SK-N-SH (cell line): ENCODE data around the gene ZSCAN10. TPM values are rescaled to one million over a fixed set of nuclear protein-coding genes. Genes with fewer than 3 reads are reported as not detected.
A peak's percentile ranks its signal among the peaks of the same experiment; 100 is the strongest.

Experiments
- CTCF ChIA-PET: fragments of 300-600, 350-600 bp; formaldehyde crosslinking; extraction: SDS; loops from one replicate; lab custom pipeline; 2021; lab: Yijun Ruan, JAX
- POLR2A ChIA-PET: fragments of 350-600 bp; sonication (Branson Sonifier 250); formaldehyde crosslinking; extraction: SDS; loops from one replicate; lab custom pipeline; 2020; ENCODE audit warnings: antibody characterized with exemption, inconsistent platforms; lab: Yijun Ruan, JAX
- DNase-seq: peaks from one replicate; pipeline ENCODE4 v3.0.0; 2012
- H2AFZ ChIP-seq: fragments of 200-600 bp; sonication (generic); 2 replicates; pipeline ENCODE4 v1.8.1; 2016; ENCODE audit warnings: antibody characterized with exemption, mild to moderate bottlenecking, low read depth
- H3F3A ChIP-seq: fragments of 200-600 bp; sonication (generic); replicated peaks from 2 replicates; pipeline ENCODE3; 2016; ENCODE audit warnings: antibody characterized with exemption, mild to moderate bottlenecking; ENCODE audit not compliant: insufficient read depth
- H3K27ac ChIP-seq, 2 experiments: fragments of 200-500 bp in 1 of 2; fragments of 200-600 bp in 1 of 2; sonication (Bioruptor generic) in 1 of 2; sonication (generic), shearing (Covaris generic) in 1 of 2; 2 replicates each; pipeline versions ENCODE4 v1.5.1 to v1.6.1; 2014 to 2016; ENCODE audit warnings: low read depth in 2 of 2, inconsistent platforms in 1 of 2, low read length in 1 of 2, mild to moderate bottlenecking in 1 of 2, mixed read lengths in 1 of 2
- H3K27me3 ChIP-seq: fragments of 200-600 bp; sonication (generic), shearing (Covaris generic); 2 replicates; pipeline ENCODE4 v1.6.1; 2016; ENCODE audit warnings: mixed run types; ENCODE audit not compliant: insufficient read depth
- H3K36me3 ChIP-seq, 2 experiments: fragments of 200-500 bp in 1 of 2; fragments of 200-600 bp in 1 of 2; sonication (Bioruptor generic) in 1 of 2; sonication (generic) in 1 of 2; replicated peaks in 1 of 2; 2 replicates each; pipeline versions ENCODE3 to v1.5.1; 2014 to 2016; ENCODE audit warnings: low read length in 1 of 2, mild to moderate bottlenecking in 1 of 2; ENCODE audit not compliant: insufficient read depth in 2 of 2, control insufficient read depth in 1 of 2
- H3K4me1 ChIP-seq, 2 experiments: fragments of 200-500 bp in 1 of 2; fragments of 200-600 bp in 1 of 2; sonication (Bioruptor generic) in 1 of 2; sonication (generic), shearing (Covaris generic) in 1 of 2; 2 replicates each; pipeline versions ENCODE4 v1.5.1 to v1.6.1; 2014 to 2016; ENCODE audit warnings: low read depth in 1 of 2, low read length in 1 of 2, mixed run types in 1 of 2; ENCODE audit not compliant: insufficient read depth in 2 of 2, control insufficient read depth in 1 of 2
- H3K4me2 ChIP-seq: fragments of 200-600 bp; sonication (generic), shearing (Covaris generic); 2 replicates; pipeline ENCODE4 v1.6.1; 2017; ENCODE audit warnings: mixed run types
- H3K4me3 ChIP-seq, 2 experiments: fragments of 200-500 bp in 1 of 2; fragments of 200-600 bp in 1 of 2; sonication (Bioruptor generic) in 1 of 2; sonication (generic), shearing (Covaris generic) in 1 of 2; 2 replicates each; pipeline versions ENCODE4 v1.5.1 to v1.8.1; 2014 to 2016; ENCODE audit warnings: low read depth in 2 of 2, inconsistent platforms in 1 of 2, low read length in 1 of 2, mild to moderate bottlenecking in 1 of 2, mixed read lengths in 1 of 2, moderate library complexity in 1 of 2
- H3K79me2 ChIP-seq: fragments of 200-600 bp; sonication (generic); 2 replicates; pipeline ENCODE4 v1.8.1; 2017; ENCODE audit warnings: mild to moderate bottlenecking; ENCODE audit not compliant: insufficient read depth
- H3K9ac ChIP-seq: fragments of 200-600 bp; sonication (generic); 2 replicates; pipeline ENCODE4 v1.6.1; 2017; ENCODE audit warnings: mixed run types
- H3K9me2 ChIP-seq: fragments of 200-600 bp; sonication (generic); 2 replicates; pipeline ENCODE4 v1.6.1; 2017; ENCODE audit warnings: mixed run types
- H3K9me3 ChIP-seq: fragments of 200-600 bp; sonication (generic); 2 replicates; pipeline ENCODE4 v1.6.1; 2017; ENCODE audit warnings: mixed run types, mild to moderate bottlenecking, moderate library complexity
- H4K20me1 ChIP-seq: fragments of 200-600 bp; sonication (generic); 2 replicates; pipeline ENCODE4 v1.6.1; 2017; ENCODE audit warnings: mild to moderate bottlenecking, mixed run types; ENCODE audit not compliant: insufficient read depth
- ELF1 ChIP-seq: IDR thresholded peaks from 2 replicates; pipeline ENCODE4 v1.4.0; 2012
- EZH2phosphoT487 ChIP-seq: fragments of 200-600 bp; sonication (generic); IDR thresholded peaks from 2 replicates; pipeline ENCODE4 v1.6.1; 2017; ENCODE audit warnings: low read depth, mixed run types, mild to moderate bottlenecking, antibody characterized with exemption, moderate library complexity, borderline replicate concordance
- FOSL2 ChIP-seq: IDR thresholded peaks from 2 replicates; pipeline ENCODE4 v1.4.0; 2012; ENCODE audit warnings: low read depth, mild to moderate bottlenecking, moderate library complexity, borderline replicate concordance
- FOXM1 ChIP-seq: IDR thresholded peaks from 2 replicates; pipeline ENCODE4 v1.4.0; 2012; ENCODE audit warnings: low read depth, mild to moderate bottlenecking
- GATA2 ChIP-seq: sonication (generic); formaldehyde crosslinking; IDR thresholded peaks from 2 replicates; pipeline ENCODE4 v1.5.0; 2020; ENCODE audit warnings: mild to moderate bottlenecking, missing genetic modification reagents
- JUND ChIP-seq: IDR thresholded peaks from 2 replicates; pipeline ENCODE4 v1.4.0; 2012
- MEF2A ChIP-seq: IDR thresholded peaks from 2 replicates; pipeline ENCODE4 v1.4.0; 2012; ENCODE audit warnings: low read depth, borderline replicate concordance
- MXI1 ChIP-seq: IDR thresholded peaks from 2 replicates; pipeline ENCODE4 v1.6.1; 2012; ENCODE audit warnings: mild to moderate bottlenecking, low read depth, low read length, improper control_type of control experiment
- NFIC ChIP-seq: IDR thresholded peaks from 2 replicates; pipeline ENCODE4 v1.4.0; 2012; ENCODE audit warnings: borderline replicate concordance
- NRF1 ChIP-seq: IDR thresholded peaks from 2 replicates; pipeline ENCODE4 v1.6.1; 2012; ENCODE audit warnings: low read depth, mild to moderate bottlenecking, low read length
- RFX5 ChIP-seq: IDR thresholded peaks from 2 replicates; pipeline ENCODE4 v1.6.1; 2012; ENCODE audit warnings: mild to moderate bottlenecking, improper control_type of control experiment, low read length
- RXRA ChIP-seq: IDR thresholded peaks from 2 replicates; pipeline ENCODE4 v1.4.0; 2012; ENCODE audit warnings: low read depth, mild to moderate bottlenecking, borderline replicate concordance
- TCF12 ChIP-seq: IDR thresholded peaks from 2 replicates; pipeline ENCODE4 v1.4.0; 2012
- YY1 ChIP-seq: IDR thresholded peaks from 2 replicates; pipeline ENCODE4 v1.4.0; 2012; ENCODE audit warnings: low read depth, mild to moderate bottlenecking
- WGBS: methylation state at CpG from one replicate; pipeline ENCODE4 v1.1.6; 2017; ENCODE audit warnings: low lambda C conversion rate; 5-methylcytosine and 5-hydroxymethylcytosine counted together
- polyA plus RNA-seq, 3 experiments: library from polyadenylated mRNA; depleted of rRNA; stranded (reverse); fragments of >200 nt; gene quantifications; 2 replicates each; pipeline ENCODE4 v1.2.3, GENCODE V29; 2012
- TF ChIP-seq, protein P1 (sequence below): IDR thresholded peaks from 2 replicates; pipeline ENCODE4 v1.4.0; 2012; ENCODE audit warnings: low read depth, borderline replicate concordance
- TF ChIP-seq, protein P2 (sequence below): fragments of 150-350 bp; IDR thresholded peaks from 2 replicates; pipeline ENCODE4 v1.6.1; 2017; ENCODE audit warnings: antibody characterized with exemption, low read length, low read depth, borderline replicate concordance
- TF ChIP-seq, protein P3 (sequence below): fragments of 150-350 bp; IDR thresholded peaks from 2 replicates; pipeline ENCODE4 v1.6.1; 2016; ENCODE audit warnings: mild to moderate bottlenecking, low read depth, low read length
- TF ChIP-seq, protein P4 (sequence below): IDR thresholded peaks from 2 replicates; pipeline ENCODE4 v1.4.0; 2012; ENCODE audit warnings: low read depth
- TF ChIP-seq, protein P5 (sequence below): IDR thresholded peaks from 2 replicates; pipeline ENCODE4; 2012

ZSCAN10 gene
- polyA plus RNA-seq, 1 of the 3 experiments (the other 2 are of a cell fraction), result 0.05 TPM

DNA sequence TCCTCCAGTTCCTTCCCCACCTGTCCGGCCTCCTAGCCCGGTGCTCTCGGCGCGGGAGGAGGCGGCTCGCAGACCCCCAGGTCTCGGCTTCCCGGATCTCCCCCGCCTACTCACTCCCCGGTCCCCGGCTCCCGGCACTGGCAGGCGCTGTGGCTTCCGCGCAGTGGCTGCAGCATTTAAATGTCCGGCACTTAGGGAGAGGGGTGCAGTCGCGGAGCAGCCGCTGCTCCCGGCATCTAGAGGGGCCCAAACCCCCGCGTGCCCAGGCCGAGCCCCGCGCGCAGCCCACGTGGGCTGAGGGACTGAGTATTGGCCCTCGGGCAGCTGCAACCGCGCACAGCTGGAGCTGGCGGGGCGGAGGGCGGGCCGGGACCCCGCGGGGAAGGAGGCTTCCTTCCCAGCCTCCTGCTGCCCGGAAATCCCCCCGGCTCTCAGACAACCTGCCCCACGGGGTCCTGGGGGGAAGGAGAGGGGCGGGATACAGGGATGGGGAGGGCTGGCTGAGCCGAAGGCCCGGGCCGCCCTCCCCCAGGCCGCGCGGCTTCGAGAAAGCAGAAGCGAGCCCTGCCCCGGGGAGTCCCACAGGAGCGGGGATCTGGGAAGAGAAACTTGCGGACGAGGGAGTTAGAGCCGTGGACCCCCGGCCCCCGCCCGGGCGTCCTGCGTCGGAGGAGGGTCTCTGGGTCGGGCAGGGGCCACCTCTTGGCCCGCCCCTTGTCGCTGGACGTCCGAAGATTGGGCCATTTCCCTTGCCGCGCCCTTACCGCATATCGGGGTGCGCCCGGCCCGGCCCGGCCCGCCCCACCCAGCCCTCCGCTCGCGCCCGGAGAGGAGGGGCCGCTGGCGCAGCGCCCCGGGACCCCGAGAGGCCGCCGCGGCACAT, 53.1 kb downstream of the ZSCAN10 start, which contains the start of gene MMP25:
Gene MMP25, plus strand, starts transcription at position 804 of the 883 bp plus-strand sequence. CDS start 357 bp downstream, outside the sequence.
- Histone ChIP-seq H3K4me1 (no peaks in the 10 kb centered on the region; a peak in 1 of 4 replicates), H2AFZ (peak within 1 kb of the TSS; percentile 41; the same call in 1 of the 2 replicates), H3K36me3 (no peaks in the 10 kb centered on the region), H3K27ac (no peak within 1 kb of the TSS)
- POLR2A ChIA-PET, result no interaction called here
- under 1% methylated on average over 21 of the region's 86 CpGs for WGBS
- TF ChIP-seq EZH2phosphoT487, result peak; percentile 92
- TF ChIP-seq MEF2A, result no peak
- TF ChIP-seq, protein P1, sequence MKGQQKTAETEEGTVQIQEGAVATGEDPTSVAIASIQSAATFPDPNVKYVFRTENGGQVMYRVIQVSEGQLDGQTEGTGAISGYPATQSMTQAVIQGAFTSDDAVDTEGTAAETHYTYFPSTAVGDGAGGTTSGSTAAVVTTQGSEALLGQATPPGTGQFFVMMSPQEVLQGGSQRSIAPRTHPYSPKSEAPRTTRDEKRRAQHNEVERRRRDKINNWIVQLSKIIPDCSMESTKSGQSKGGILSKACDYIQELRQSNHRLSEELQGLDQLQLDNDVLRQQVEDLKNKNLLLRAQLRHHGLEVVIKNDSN, result 0 out of 2 replicates have a peak, but pooled peaks have one; percentile 14
- TF ChIP-seq, all 33 proteins: peak for 2
- no peak within 1 kb of the TSS for H3K9ac ChIP-seq
- H3K4me3 ChIP-seq, result peak within 1 kb of the TSS; percentile 33 to 56
- no peaks in the 10 kb centered on the region for H4K20me1 ChIP-seq
- H3K79me2 ChIP-seq, result no peaks in the 10 kb centered on the region
- CTCF ChIA-PET, result interaction anchor here (2.3 to 8.5 kb wide), 3 partner anchors 12 to 14 kb away, joined by 6 to 141 read pairs (median 10); no protein-coding TSS in a partner anchor
- peaks cover 72% of the 10 kb centered on the region for H3K27me3 ChIP-seq
- H3K9me2 ChIP-seq, result no peaks in the 10 kb centered on the region
- H3K9me3 ChIP-seq, result no peaks in the 10 kb centered on the region
- peak within 1 kb of the TSS; percentile 89 for H3K4me2 ChIP-seq
- H3F3A ChIP-seq, result peaks cover 8% of the 10 kb centered on the region
- DNase-seq, result peak; percentile 82

DNA sequence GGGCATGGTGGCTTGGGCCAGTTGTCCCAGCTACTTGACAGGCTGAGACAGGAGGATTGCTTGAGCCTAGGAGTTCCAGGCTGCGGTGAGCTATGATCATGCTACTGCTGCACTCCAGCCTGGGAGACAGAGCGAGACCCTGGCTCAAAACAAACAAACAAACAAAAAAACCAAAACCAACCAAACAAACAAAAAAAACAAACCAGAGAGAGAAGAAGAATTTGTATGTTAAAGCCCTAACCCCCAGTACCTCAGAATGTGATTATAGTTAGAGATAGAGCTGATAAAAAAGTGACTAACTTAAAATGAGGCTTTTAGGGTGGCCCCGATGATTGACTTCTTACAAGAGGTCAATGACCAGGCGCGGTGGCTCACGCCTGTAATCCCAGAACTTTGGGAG, 54.4 kb downstream of the ZSCAN10 start:
- POLR2A ChIA-PET, result no interaction called here
- Histone ChIP-seq H3K4me1 (no peaks in the 10 kb centered on the region; a peak in 1 of 4 replicates), H3K4me3 (peak overlapping the region in 1 of 2 experiments; percentile 33; a peak in 1 of 4 replicates), H2AFZ (no peak overlapping the region), H3K9me2 (no peaks in the 10 kb centered on the region), H3K27ac (no peak overlapping the region), H3K9me3 (no peaks in the 10 kb centered on the region), H3K36me3 (no peaks in the 10 kb centered on the region), H3K27me3 (peaks cover 83% of the 10 kb centered on the region), H3F3A (peaks cover 8% of the 10 kb centered on the region), H3K79me2 (no peaks in the 10 kb centered on the region), H3K4me2 (no peak overlapping the region), H3K9ac (no peak overlapping the region), H4K20me1 (no peaks in the 10 kb centered on the region)
- CTCF ChIA-PET, result interaction anchor here (0.9 to 8.5 kb wide), 4 partner anchors 13 to 126 kb away, joined by 3 to 141 read pairs (median 8); no protein-coding TSS in a partner anchor
- 90% methylated on average over 6 of the region's 6 CpGs for WGBS
- no peak for DNase-seq
- TF ChIP-seq JUND (no peak), YY1 (no peak), RXRA (no peak), ELF1 (no peak), FOXM1 (no peak), RFX5 (no peak), NFIC (no peak), TCF12 (no peak), MXI1 (no peak), GATA2 (CRISPR knock-in tag) (no peak), NRF1 (no peak), FOSL2 (no peak)
- TF ChIP-seq, protein P2, sequence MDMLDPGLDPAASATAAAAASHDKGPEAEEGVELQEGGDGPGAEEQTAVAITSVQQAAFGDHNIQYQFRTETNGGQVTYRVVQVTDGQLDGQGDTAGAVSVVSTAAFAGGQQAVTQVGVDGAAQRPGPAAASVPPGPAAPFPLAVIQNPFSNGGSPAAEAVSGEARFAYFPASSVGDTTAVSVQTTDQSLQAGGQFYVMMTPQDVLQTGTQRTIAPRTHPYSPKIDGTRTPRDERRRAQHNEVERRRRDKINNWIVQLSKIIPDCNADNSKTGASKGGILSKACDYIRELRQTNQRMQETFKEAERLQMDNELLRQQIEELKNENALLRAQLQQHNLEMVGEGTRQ, result no peak
- TF ChIP-seq, protein P1, result no peak
- TF ChIP-seq, protein P3, sequence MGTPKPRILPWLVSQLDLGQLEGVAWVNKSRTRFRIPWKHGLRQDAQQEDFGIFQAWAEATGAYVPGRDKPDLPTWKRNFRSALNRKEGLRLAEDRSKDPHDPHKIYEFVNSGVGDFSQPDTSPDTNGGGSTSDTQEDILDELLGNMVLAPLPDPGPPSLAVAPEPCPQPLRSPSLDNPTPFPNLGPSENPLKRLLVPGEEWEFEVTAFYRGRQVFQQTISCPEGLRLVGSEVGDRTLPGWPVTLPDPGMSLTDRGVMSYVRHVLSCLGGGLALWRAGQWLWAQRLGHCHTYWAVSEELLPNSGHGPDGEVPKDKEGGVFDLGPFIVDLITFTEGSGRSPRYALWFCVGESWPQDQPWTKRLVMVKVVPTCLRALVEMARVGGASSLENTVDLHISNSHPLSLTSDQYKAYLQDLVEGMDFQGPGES, result no peak
- TF ChIP-seq, protein P4, sequence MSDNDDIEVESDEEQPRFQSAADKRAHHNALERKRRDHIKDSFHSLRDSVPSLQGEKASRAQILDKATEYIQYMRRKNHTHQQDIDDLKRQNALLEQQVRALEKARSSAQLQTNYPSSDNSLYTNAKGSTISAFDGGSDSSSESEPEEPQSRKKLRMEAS, result no peak
- TF ChIP-seq, protein P5, sequence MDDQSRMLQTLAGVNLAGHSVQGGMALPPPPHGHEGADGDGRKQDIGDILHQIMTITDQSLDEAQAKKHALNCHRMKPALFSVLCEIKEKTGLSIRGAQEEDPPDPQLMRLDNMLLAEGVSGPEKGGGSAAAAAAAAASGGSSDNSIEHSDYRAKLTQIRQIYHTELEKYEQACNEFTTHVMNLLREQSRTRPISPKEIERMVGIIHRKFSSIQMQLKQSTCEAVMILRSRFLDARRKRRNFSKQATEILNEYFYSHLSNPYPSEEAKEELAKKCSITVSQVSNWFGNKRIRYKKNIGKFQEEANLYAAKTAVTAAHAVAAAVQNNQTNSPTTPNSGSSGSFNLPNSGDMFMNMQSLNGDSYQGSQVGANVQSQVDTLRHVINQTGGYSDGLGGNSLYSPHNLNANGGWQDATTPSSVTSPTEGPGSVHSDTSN, result no peak
